Activated CD4-positive, alpha-beta T cell treated with anti-CD3 and anti-CD28 coated beads, Interleukin-2, amount 50 U/mL, for 4 hours (primary cell): Measurements from ENCODE around the gene TRPM3.
"Not testable (repeated sequence)": the region's sequence is repeated elsewhere in the genome, so short reads cannot be mapped to it uniquely, and the experiment has no call there.

Experiments used
- DNase-seq, 2 experiments: peaks; one replicate each; pipeline ENCODE4 v3.0.0-alpha.2; 2020

TRPM3 gene

DNA sequence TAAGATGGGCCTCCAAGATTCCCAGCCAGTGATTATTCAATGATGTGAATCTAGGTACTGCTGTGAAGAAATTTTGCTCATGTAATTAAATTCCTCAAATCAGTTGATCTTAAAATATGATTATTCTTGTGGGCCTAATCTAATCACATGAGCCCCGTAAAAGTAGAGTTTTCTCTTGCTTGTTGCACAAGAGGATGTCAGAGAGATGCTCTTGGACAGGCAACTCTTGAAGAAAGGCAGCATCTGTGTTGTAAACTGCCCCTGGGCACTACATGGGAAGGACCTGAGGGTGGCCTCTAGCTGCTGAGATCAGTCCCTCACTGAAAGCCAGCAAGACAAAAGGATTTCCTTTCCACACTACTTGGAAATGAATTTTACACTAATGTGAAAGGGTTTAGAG lies 132.9 kb downstream of the TRPM3 start:
- no peak for DNase-seq

DNA sequence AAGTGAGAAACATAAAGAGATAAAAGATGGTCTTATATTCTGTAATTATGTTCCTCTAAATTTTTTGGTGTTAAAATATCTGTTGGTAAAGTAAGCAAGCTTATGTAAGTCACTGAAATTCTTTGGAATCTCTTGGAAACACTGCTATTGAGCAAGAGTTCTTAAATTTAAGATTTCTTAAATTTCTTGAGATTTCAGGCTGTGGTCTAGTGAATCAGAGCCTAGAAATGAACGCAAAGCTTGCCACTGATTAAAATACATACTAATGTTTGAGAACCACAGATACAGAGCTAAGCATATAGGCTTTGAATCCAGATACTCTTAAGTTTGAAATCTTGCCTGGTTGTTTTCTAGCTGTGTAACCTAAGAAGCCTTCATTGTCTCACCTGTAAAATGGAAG lies 133.4 kb downstream of the TRPM3 start:
- DNase-seq: no peak

DNA sequence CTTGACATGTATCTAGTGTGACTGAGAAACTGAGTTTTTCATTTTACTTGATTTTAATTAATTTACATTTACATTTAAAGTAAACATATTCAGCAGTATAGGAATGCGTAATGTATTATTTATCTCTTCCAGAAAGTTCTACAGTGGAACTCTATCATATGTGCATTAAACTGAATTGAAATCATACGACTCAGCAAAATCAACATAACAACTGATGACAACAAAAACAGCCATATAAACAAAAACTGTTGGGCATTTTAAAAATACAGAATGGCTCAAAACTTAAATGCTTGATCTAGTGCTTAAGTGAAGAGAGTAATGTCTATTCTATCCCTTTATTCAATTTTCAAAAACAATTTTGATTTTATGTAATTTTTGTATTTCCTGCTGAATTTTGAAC lies 134.4 kb downstream of the TRPM3 start:
- DNase-seq: no peak

DNA sequence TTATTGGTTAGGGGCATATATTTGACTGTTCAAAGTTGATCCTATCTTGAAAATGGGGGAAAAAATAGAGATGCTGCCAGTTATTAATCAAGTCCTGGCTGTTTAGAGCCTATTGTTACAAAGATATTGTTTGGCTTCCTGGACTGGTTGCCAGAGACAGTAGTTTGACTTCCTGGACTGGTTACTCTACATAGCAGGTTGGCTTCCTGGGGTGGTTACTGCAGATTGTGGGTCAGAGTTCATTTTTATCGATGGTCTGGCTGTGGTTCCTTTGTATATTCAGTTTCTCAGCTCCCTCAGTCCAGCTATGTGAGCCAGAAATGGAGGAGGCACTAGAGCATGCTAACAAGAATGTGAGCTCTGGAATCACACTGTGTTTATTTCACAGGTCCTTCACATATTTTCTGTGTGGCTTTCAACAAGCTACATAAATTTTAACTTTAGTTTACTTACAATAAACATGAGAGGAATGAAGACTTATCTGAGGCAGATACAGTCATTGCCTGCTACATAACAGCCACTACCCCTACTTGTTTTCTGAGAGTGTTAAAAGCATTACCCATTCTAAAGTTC lies 137.6 kb downstream of the TRPM3 start:
- DNase-seq: no peak

DNA sequence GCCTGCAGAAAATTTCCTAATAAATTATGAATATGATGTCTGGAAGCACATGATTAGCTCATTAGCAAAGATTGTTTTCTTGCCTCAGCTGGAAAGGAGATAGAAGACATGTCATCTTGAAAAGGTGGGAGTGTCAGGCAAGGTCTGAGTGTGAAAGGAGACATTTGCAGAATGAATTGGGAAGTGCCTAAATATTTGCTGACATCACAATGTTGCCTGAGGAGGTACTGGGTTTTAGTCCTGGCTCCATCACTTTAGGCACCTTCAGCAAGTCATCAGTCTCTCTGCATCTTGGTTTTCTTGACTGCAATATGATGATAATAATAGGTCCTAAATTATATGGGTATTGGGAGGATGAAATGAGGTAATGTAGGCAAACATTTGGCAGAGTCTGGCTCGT lies 140.1 kb downstream of the TRPM3 start:
- no peak for DNase-seq

DNA sequence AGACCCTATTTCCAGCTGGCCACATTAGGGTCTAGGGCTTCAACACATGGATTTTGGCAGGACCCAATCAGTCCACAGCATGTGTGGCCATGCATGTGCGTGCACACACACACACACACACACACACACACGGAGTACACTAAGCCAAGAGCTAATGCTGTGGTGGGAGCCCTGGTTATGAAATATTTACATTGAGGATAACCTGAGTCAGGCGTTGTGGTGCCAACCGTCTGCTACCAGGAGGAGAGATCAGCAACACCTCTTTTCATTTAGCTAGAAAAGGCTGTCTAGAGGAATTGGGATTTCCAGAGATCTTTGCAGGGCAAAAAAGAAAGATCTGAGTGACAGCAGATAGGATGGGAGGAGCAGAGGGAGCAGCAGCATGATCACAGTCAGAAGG lies 141.5 kb downstream of the TRPM3 start:
- no peak for DNase-seq

- no peak for DNase-seq
Observed at GRCh38 chr9:70978085-70978484, 143.3 kb downstream of the TRPM3 start.

DNA sequence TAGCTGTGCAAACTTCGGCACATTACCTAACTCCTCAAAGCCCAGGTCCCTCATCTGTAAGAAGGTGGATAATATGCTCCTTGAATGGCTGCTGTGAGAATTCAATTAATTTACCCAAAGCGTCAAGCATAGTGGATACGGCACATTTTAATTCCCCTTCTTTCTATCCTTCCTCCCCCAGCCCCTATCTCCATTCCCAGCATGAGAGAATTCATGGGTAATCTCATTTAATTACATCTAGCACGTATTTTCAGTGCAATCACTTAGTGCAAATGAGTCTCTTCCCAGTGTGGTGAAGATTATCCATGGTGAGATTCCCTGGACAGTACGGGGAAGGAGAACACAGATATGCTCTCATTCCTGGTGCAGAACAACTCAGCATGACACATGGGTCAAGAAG lies 145.6 kb downstream of the TRPM3 start:
- no peak for DNase-seq

GRCh38 chr9:70971723-70972122 lies 149.7 kb downstream of the TRPM3 start:
- no peak for DNase-seq

DNA sequence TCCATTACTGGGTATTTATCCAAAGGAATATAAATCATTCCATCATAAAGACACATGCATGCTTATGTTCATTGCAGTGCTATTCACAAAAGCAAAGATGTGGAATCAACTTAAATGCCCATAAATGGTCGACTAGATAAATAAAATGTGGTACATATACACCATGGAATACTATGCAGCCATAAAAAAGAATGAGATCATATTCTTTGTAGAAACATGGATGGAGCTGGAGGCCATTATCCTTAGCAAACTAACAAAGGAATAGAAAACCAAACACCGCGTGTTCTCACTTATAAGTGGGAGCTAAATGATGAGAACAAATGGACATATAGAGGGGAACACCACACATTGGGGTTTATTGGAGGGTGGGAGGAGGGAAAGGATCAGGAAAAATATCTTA lies 155.0 kb downstream of the TRPM3 start:
- DNase-seq: not testable (repeated sequence)

- DNase-seq: no peak
Observed at GRCh38 chr9:70964861-70965260, 156.6 kb downstream of the TRPM3 start.

DNA sequence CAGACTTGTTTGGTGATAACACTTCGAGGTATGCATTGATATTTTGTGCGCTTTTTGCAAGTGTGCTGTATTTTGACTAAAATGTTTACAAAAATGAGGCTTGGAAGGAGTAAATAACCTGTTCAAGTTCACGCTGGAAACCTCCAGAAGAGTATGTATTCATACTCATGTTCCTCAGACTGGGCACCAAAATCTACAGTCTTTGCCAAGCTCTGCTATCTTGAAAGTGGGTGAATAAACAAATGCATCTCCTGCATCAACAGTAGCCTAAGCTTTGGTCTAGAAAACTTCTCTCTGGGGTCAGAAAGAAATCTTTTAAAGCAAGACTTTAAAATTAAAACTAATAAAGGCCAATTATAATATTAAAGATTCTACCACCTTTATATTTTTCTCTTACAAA lies 157.9 kb downstream of the TRPM3 start:
- no peak for DNase-seq

DNA sequence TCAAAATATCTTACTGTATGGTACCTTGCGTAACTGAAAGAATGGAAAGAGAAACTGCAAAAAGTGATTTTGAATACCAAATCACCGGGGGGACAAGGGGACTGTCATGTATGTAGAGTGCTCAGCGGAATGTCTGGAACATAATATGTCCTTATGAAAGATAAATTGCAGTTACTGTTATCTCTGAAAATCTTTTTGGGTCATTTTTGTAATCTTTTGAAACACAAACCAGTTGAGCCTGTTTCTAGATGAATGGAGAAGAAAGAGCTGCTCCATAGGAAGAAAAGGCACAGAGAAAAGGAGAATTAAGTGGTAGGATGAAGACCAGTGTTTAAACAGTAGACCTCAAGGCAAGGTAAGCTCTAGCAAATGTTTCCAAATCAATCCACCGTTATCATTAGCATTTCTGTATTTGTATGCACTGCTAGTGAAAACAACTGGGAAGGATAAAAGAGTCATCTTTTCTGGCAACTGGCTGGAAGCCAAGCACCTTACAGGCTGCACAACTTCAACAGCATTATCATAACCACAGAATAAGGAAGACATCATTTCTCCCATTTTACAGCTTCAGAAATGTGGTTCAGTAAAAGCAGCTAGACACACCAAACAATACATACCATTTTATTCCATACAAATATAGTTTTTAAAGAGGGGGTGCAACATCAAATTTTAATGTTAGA lies 158.5 kb downstream of the TRPM3 start:
- no peak for DNase-seq

GRCh38 chr9:70959366-70959765 lies 162.1 kb downstream of the TRPM3 start:
- DNase-seq: no peak

- no peak for DNase-seq
Observed at GRCh38 chr9:70954596-70955143, 166.8 kb downstream of the TRPM3 start.

DNA sequence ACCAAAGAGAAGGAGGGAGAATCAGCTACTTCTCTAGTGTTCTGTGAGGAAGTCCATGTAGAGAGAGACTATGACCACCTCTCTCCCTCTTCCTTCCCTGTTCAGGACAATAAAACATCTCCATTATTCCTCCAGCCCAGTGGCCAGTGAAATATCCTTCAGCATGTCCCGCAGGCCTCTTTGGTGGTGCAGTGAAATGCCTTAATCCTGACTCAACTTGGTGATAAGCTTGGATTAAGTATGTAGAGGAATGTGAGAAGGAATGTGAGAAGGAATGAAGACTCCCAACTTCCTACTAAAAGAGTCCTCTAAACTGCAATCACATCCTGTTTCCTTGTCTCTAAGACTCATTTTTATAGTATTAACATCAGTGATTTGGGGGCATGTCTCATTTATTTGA lies 167.3 kb downstream of the TRPM3 start:
- no peak for DNase-seq

DNA sequence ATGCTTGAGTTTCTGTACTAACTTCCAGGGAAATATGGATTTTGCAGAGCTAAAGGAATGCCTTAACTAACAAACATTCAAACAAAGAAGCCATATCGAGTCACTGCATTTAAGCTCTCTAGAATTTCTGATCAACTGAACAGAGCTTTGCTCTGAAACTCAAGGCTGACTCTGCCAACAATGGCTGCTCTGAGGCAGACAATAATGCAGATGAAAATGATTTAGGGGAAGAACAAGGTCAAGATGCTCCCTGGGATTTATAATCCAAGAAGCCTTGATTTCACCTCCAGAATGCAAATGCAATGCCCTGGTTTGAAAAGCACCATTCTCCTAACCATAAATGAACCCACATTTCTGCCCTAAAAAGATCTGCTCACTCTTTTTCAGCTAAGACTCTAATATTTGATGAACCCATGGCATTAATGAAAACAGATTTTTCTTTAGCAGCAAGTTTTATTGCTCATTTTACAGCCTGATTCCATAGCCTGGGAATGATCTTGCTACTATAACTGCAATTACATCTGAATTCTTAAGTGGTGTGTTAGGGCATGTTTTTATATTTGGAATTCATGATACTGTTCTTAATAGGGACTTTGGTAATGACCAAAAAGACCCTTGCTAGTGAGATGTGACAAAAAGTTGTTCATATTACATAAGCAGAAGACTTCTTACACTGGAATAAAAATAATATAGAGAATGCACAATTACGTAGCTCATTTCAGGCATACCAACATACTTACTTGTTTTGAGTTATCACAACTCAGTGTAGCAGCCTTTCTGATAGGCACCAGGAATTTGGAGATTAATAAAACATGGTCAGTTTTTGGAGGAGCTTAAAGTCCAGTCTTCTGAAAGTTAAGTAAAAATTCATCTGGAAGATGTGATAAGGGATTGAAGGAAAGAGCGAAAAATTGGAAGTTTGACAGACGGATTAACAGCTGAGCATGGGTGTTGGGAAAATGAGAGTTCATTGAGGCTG lies 169.4 kb downstream of the TRPM3 start:
- no peak for DNase-seq

- no peak for DNase-seq
Observed at GRCh38 chr9:70950270-70950669, 171.2 kb downstream of the TRPM3 start.

DNA sequence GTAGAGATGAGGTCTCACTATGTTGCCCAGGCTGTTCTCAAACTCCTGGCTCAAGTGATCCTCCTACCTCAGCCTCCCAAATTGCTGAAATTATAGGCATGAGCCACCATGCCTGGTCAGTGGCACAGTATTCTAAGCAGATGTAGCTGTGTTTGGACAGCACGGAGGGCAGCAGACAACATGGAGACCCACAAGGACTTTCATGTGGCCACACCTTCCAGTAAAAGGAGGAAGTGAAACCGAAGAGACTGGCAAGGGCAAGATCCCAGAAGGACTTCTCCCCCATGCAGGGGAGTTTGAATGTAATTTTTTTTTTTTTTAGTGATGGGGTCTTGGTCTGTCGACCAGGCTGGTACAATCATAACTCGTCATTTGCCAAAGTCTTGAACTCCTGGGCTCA lies 172.2 kb downstream of the TRPM3 start:
- no peak for DNase-seq

- no peak for DNase-seq
Observed at GRCh38 chr9:70948744-70949143, 172.7 kb downstream of the TRPM3 start.

GRCh38 chr9:70947511-70947910 lies 173.9 kb downstream of the TRPM3 start:
- DNase-seq: no peak

- no peak for DNase-seq
Observed at GRCh38 chr9:70947086-70947485, 174.3 kb downstream of the TRPM3 start.

- DNase-seq: no peak
Observed at GRCh38 chr9:70945301-70945700, 176.1 kb downstream of the TRPM3 start.

GRCh38 chr9:70941191-70941590 lies 180.2 kb downstream of the TRPM3 start:
- DNase-seq: no peak
